B cell (primary cell): Measurements from ENCODE around the gene AKT3. TPM values are rescaled to one million over a fixed set of nuclear protein-coding genes. Genes with fewer than 3 reads are reported as not detected.

ENCODE experiments used
- ATAC-seq: fragments of 200-7000 bp; cut with Tn5 transposase; one replicate; pipeline ENCODE4 v1.10.0; 2021; ENCODE audit warnings: low read depth, mild to moderate bottlenecking, moderate number of reproducible peaks, moderate library complexity
- CTCF ChIA-PET: fragments of 350-600 bp; sonication (Branson Sonifier 250); formaldehyde crosslinking; loops from one replicate; lab custom pipeline; 2021; ENCODE audit warnings: antibody characterized with exemption, inconsistent platforms; lab: Charles Lee
- POLR2A ChIA-PET: fragments of 350-600 bp; sonication (Branson Sonifier 250); formaldehyde crosslinking; loops from one replicate; lab custom pipeline; 2021; ENCODE audit warnings: antibody characterized with exemption; lab: Charles Lee
- DNase-seq: peaks from one replicate; pipeline ENCODE4 v3.0.0; 2013
- H2AFZ ChIP-seq: 2 replicates; pipeline ENCODE4 v1.6.1; 2012; ENCODE audit warnings: mild to moderate bottlenecking, low read depth, low read length; ENCODE audit not compliant: insufficient read depth, poor library complexity, severe bottlenecking
- H3K27ac ChIP-seq, 2 donors: 1 replicate in 1 of 2; 2 replicates in 1 of 2; pipeline ENCODE4 v1.5.1; 2012 to 2013; ENCODE audit warnings: low read length in 2 of 2, mild to moderate bottlenecking in 2 of 2, moderate library complexity in 1 of 2
- H3K27me3 ChIP-seq, 4 experiments: fragments of 200-600 bp in 1 of 4; sonication (generic) in 1 of 4; replicated peaks in 1 of 4; 1 replicate in 2 of 4; 2 replicates in 2 of 4; pipeline versions ENCODE4 v1.6.1 to v1.7.0; 2013 to 2016; ENCODE audit warnings: low read length in 3 of 4, mild to moderate bottlenecking in 2 of 4, mixed read lengths in 1 of 4, moderate library complexity in 1 of 4; ENCODE audit not compliant: insufficient read depth in 4 of 4, control insufficient read depth in 3 of 4; ENCODE audit errors: control extremely low read depth in 1 of 4
- H3K36me3 ChIP-seq, 2 experiments: replicated peaks in 1 of 2; 1 replicate in 1 of 2; 2 replicates in 1 of 2; pipeline versions ENCODE4 v1.6.1 to v1.7.1; 2013; ENCODE audit warnings: low read length in 1 of 2; ENCODE audit not compliant: insufficient read depth in 2 of 2, control insufficient read depth in 1 of 2; ENCODE audit errors: control extremely low read depth in 1 of 2, extremely low read depth in 1 of 2
- H3K4me1 ChIP-seq, 2 donors: fragments of 200-600 bp in 1 of 2; sonication (generic) in 1 of 2; 1 replicate in 1 of 2; 2 replicates in 1 of 2; pipeline versions ENCODE4 v1.5.1 to v1.6.1; 2013 to 2017; ENCODE audit warnings: low read length in 2 of 2; ENCODE audit not compliant: control insufficient read depth in 2 of 2, insufficient read depth in 2 of 2
- H3K4me2 ChIP-seq: replicated peaks from 2 replicates; pipeline ENCODE3; 2012; ENCODE audit warnings: mild to moderate bottlenecking, low read depth, low read length; ENCODE audit not compliant: poor library complexity, severe bottlenecking
- H3K4me3 ChIP-seq, 5 experiments: fragments of 200-600 bp in 1 of 5; sonication (generic) in 1 of 5; 1 replicate in 3 of 5; 2 replicates in 2 of 5; pipeline versions ENCODE4 v1.5.1 to v1.7.0; 2011 to 2016; ENCODE audit warnings: low read length in 4 of 5, mild to moderate bottlenecking in 4 of 5, low read depth in 2 of 5, control low read depth in 1 of 5, moderate library complexity in 1 of 5; ENCODE audit not compliant: insufficient read depth in 1 of 5; ENCODE audit errors: control extremely low read depth in 1 of 5, extremely low read depth in 1 of 5
- H3K79me2 ChIP-seq: fragments of 200-600 bp; sonication (generic); one replicate; pipeline ENCODE4 v1.6.0; 2016; ENCODE audit warnings: low read length; ENCODE audit not compliant: control insufficient read depth, insufficient read depth
- H3K9ac ChIP-seq: fragments of 200-600 bp; sonication (generic); 2 replicates; pipeline ENCODE4 v1.6.1; 2017; ENCODE audit warnings: mild to moderate bottlenecking, low read length, moderate library complexity
- H3K9me3 ChIP-seq, 3 donors: one replicate each; pipeline versions ENCODE4 v1.6.1 to v1.7.1; 2013; ENCODE audit warnings: low read length in 2 of 3; ENCODE audit not compliant: control insufficient read depth in 2 of 3, insufficient read depth in 1 of 3; ENCODE audit errors: control extremely low read depth in 1 of 3
- H4K20me1 ChIP-seq: 2 replicates; pipeline ENCODE4 v1.6.0; 2012; ENCODE audit warnings: mild to moderate bottlenecking, low read length; ENCODE audit not compliant: insufficient read depth, control insufficient read depth, poor library complexity, severe bottlenecking
- H3K27ac Mint-ChIP-seq: one replicate; pipeline ENCODE4 v1.8.0; 2021; ENCODE audit warnings: mixed read lengths
- H3K27me3 Mint-ChIP-seq: one replicate; pipeline ENCODE4 v1.8.0; 2021; ENCODE audit warnings: mixed read lengths
- H3K4me1 Mint-ChIP-seq: one replicate; pipeline ENCODE4 v1.8.0; 2021; ENCODE audit warnings: mixed read lengths
- H3K4me3 Mint-ChIP-seq: one replicate; pipeline ENCODE4 v1.8.0; 2021; ENCODE audit warnings: mixed read lengths
- H3K9me3 Mint-ChIP-seq: one replicate; pipeline ENCODE4 v1.8.0; 2022; ENCODE audit warnings: mixed read lengths; ENCODE audit not compliant: insufficient read depth
- EZH2 ChIP-seq: IDR thresholded peaks from 2 replicates; pipeline ENCODE4 v1.6.1; 2012; ENCODE audit warnings: borderline replicate concordance, low read depth, mild to moderate bottlenecking, moderate library complexity, low read length; ENCODE audit not compliant: insufficient read depth, poor library complexity, severe bottlenecking
- WGBS: methylation state at CpG from one replicate; pipeline ENCODE4 v1.1.5; 2013; ENCODE audit warnings: missing lambda C conversion rate; ENCODE audit not compliant: insufficient coverage; 5-methylcytosine and 5-hydroxymethylcytosine counted together
- intact Hi-C: fragments of 100-400 bp; cut with micrococcal nuclease; formaldehyde crosslinking; loops from one replicate; pipeline ENCODE4 v1.10.0; 2022
- polyA plus RNA-seq: library from polyadenylated mRNA; depleted of rRNA; stranded (reverse); fragments of >200 nt; gene quantifications from 2 replicates; pipeline ENCODE4 v1.2.3, GENCODE V29; 2012
- total RNA-seq, 2 donors: library from RNA; stranded (reverse); fragments of 120-200 nt in 1 of 2; gene quantifications; 1 replicate in 1 of 2; 2 replicates in 1 of 2; pipeline versions ENCODE4 v1.2.3 to v1.2.4, GENCODE V29; 2013 to 2022
- TF ChIP-seq, protein P1 (sequence below): fragments of 200-600 bp; IDR thresholded peaks from one replicate; pipeline ENCODE4 v1.8.0; 2022; ENCODE audit warnings: antibody characterized with exemption, mild to moderate bottlenecking

The AKT3 gene
- total and polyA plus RNA-seq, 2 donors (not counting 1 experiment from before 2014, with no cell fraction given), result 4.4 to 148 TPM

DNA sequence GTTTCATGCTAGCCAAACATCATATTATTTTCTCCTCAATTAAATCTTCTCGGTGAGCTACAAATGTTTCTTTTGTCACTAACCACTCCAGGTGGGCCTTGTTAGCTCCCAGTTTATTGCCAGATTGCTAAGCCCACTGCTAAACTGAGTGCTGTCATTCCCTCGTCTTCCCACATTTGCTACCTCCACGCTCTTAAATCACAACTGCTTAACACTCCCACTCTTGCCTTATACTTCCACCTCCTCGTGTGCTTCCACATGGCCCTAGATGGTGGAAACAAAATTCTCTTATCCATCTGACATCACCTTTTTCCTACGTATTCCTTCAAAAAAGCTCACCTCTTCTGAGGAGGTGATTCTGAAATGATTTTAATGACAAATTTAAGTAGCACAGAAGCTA, 34.6 kb upstream of the AKT3 start:
- DNase-seq (no peak), ATAC-seq (no peak)
- no peak overlapping the region for H3K27ac Mint-ChIP-seq
- no peaks in the 10 kb centered on the region for H4K20me1 ChIP-seq
- H3K4me3 Mint-ChIP-seq, result no peak overlapping the region
- H3K4me3 ChIP-seq, result no peak overlapping the region
- H3K27me3 ChIP-seq, result peaks cover 0 to 5% (median 2%) of the 10 kb centered on the region in 4 experiments
- no peaks in the 10 kb centered on the region for H3K4me1 Mint-ChIP-seq
- peaks cover 37% of the 10 kb centered on the region for H3K27me3 Mint-ChIP-seq
- CTCF ChIA-PET, result interaction anchor here (1.1 kb wide), 1 partner anchor 542 kb away, joined by 3 read pairs; no protein-coding TSS in a partner anchor
- POLR2A ChIA-PET, result no interaction called here
- H2AFZ ChIP-seq, result no peak overlapping the region
- peaks cover 0 to 5% (median 0%) of the 10 kb centered on the region in 3 donors for H3K9me3 ChIP-seq
- intact Hi-C loops, result no loop called here
- H3K4me1 ChIP-seq, result no peaks in the 10 kb centered on the region
- H3K79me2 ChIP-seq, result no peaks in the 10 kb centered on the region
- H3K9ac ChIP-seq, result no peak overlapping the region
- H3K9me3 Mint-ChIP-seq, result no peaks in the 10 kb centered on the region
- no peak overlapping the region for H3K27ac ChIP-seq
- TF ChIP-seq EZH2, result no peak
- TF ChIP-seq, protein P1, sequence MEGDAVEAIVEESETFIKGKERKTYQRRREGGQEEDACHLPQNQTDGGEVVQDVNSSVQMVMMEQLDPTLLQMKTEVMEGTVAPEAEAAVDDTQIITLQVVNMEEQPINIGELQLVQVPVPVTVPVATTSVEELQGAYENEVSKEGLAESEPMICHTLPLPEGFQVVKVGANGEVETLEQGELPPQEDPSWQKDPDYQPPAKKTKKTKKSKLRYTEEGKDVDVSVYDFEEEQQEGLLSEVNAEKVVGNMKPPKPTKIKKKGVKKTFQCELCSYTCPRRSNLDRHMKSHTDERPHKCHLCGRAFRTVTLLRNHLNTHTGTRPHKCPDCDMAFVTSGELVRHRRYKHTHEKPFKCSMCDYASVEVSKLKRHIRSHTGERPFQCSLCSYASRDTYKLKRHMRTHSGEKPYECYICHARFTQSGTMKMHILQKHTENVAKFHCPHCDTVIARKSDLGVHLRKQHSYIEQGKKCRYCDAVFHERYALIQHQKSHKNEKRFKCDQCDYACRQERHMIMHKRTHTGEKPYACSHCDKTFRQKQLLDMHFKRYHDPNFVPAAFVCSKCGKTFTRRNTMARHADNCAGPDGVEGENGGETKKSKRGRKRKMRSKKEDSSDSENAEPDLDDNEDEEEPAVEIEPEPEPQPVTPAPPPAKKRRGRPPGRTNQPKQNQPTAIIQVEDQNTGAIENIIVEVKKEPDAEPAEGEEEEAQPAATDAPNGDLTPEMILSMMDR, result no peak
- no peaks in the 10 kb centered on the region for H3K36me3 ChIP-seq
- WGBS, result 95% methylated on average over 2 of the region's 5 CpGs
- H3K4me2 ChIP-seq, result no peak overlapping the region

DNA sequence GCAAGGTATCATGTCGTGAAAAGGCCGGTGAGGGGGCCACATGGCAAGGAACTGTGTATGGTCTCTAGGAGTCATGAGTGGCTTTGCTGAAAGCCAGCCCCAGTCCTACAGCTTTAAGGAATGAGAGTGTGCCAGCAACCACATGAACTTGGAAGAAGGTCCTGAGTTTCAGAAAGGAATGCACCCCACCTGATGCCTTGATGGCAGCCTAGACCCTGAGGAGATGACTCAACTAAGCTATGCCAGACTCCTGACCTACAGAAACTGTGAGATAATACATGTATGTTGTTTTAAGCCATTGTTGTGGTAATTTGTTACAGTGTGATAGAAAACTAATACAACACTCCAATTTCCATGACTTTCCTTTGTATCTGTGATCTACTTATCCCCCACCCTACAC, 33.5 kb upstream of the AKT3 start:
- intact Hi-C loops, result no loop called here

More for the DNA sequence above, 33.5 kb upstream of the AKT3 start:
- no peaks in the 10 kb centered on the region for H3K4me1 ChIP-seq
- H3K27me3 ChIP-seq, result peaks cover 0 to 5% (median 2%) of the 10 kb centered on the region in 4 experiments
- TF ChIP-seq EZH2, result no peak
- TF ChIP-seq, protein P1, result no peak
- H3K9ac ChIP-seq, result no peak overlapping the region
- H3K4me2 ChIP-seq, result no peak overlapping the region
- H3K27ac ChIP-seq, result no peak overlapping the region
- Mint-ChIP-seq H3K27me3 (peaks cover 39% of the 10 kb centered on the region), H3K4me3 (no peak overlapping the region), H3K27ac (no peak overlapping the region), H3K4me1 (no peaks in the 10 kb centered on the region), H3K9me3 (no peaks in the 10 kb centered on the region)
- no peaks in the 10 kb centered on the region for H3K79me2 ChIP-seq
- no peak overlapping the region for H2AFZ ChIP-seq
- WGBS, result 96% methylated on average over 2 of the region's 2 CpGs
- peaks cover 0 to 5% (median 0%) of the 10 kb centered on the region in 3 donors for H3K9me3 ChIP-seq
- ChIA-PET POLR2A (no interaction called here), CTCF (no interaction called here)
- H3K36me3 ChIP-seq, result no peaks in the 10 kb centered on the region
- no peak for DNase-seq
- no peak for ATAC-seq
- H3K4me3 ChIP-seq, result no peak overlapping the region
- H4K20me1 ChIP-seq, result no peaks in the 10 kb centered on the region
